Limb (tissue), 2 donors: Measurements from ENCODE around the gene NTM.

ENCODE experiments used
- DNase-seq, 2 donors: peaks; one replicate each; pipeline ENCODE4 v3.0.0-alpha.2; 2016; ENCODE audit errors: extremely low spot score in 2 of 2

NTM gene

GRCh38 chr11:131598305-131598704 is 227.9 kb downstream of the NTM start:
- DNase-seq, result no peak

DNA sequence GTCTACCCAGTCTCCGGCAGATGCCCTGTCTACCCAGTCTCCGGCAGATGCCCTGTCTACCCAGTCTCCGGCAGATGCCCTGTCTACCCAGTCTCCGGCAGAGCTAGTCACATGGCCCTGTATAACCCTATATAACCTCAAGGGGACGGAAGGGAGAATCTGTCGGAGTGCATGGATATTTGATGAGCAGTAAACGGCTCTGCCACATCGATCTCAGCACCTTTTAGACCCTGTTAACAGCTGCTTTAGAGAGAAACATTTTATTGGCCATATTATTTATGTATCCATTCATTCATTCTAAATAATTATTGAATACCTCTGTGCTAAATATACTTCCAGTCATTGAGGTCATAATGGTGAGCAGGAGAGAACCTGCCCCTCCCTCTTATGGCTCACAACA is 228.9 kb downstream of the NTM start:
- DNase-seq, result no peak

GRCh38 chr11:131600628-131601027 is 230.2 kb downstream of the NTM start:
- no peak for DNase-seq

DNA sequence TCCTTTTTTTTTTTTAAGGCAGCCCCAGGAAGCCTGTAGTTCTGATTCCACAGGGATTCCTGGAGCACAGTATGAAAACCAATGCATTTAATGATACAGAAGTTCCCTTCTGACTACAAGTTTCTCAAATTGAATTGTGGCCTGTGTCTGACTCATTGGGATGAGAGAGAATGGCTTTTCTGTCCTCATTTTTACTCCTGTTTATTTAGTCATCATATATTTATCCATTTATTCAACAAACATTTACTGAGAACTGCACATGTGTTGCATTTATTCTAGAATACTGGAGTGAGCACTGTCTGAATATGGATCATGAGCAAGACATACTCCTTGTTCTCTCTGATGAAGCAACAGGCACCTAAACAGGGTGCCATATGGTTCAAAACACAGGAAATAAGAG is 231.2 kb downstream of the NTM start:
- DNase-seq, result no peak

DNA sequence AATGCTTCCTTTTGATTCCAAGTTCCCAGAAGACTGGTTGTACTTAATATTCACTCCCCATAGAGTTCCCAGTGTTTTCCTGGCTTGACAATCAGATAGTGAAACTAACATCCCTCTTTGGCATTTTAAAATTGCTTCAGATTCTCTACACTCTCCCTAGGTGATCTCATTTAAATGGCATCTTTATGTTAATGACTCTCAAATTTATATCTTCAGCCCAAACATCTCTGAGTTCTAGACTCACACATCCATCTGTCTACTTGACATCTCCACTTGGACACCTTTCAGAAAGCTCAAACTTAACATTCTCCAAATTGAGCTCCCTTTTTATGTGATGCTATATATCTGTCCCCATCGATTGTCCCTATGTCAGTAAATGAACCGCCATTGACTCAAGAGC is 232.0 kb downstream of the NTM start:
- no peak for DNase-seq

GRCh38 chr11:131606811-131607335 is 236.5 kb downstream of the NTM start:
- no peak for DNase-seq

- no peak for DNase-seq
These were observed 238.9 kb downstream of the NTM start for GRCh38 chr11:131609337-131609736.

DNA sequence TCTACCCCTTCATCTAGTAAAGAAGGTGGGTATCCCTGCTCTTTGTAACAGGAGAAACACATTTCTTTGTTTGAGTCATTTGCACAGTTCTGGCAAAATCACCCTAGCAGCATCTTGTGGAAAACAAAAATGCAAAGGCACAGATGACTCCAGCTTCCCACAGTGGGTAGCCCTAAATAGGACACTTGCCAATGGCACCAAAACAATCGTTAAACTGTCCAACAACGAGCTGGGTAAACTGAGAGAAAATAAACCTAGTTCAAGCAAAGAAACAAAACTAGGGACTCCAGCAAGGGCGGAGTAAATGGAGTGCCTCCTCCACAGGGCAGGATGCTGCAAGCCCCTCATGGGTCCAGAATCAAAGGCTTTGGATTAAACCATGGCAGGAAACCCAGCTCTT is 239.5 kb downstream of the NTM start:
- no peak for DNase-seq

- no peak for DNase-seq
These were observed 240.9 kb downstream of the NTM start for GRCh38 chr11:131611322-131611721.

DNA sequence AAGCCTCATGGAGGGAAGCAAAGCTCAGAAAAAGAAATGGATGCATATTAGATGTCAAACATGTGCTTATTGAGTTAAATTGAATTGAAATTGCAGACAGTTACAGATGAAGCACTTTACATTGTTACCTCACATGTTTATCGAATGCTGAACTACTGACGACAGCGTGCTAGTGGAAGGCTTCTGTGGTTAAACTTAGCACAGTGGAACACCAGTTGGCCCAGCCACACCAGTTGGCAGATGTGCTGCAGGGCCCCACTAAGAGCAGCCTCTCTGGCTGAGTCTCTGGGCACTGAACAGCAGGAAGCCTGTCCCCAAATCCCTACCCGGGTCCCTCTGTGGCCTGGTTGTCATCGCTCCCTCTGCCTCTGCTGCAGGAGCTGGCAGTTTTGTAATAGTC is 242.1 kb downstream of the NTM start:
- no peak for DNase-seq

- DNase-seq, result peak in 1 of 2 donors; percentile 68
These were observed 244.2 kb downstream of the NTM start for GRCh38 chr11:131614631-131615030.

GRCh38 chr11:131615611-131616010 is 245.2 kb downstream of the NTM start:
- DNase-seq, result no peak

GRCh38 chr11:131616481-131617140 is 246.2 kb downstream of the NTM start:
- no peak for DNase-seq

GRCh38 chr11:131618201-131618600 is 247.8 kb downstream of the NTM start:
- no peak for DNase-seq

- no peak for DNase-seq
These were observed 251.8 kb downstream of the NTM start for GRCh38 chr11:131622193-131622592.

GRCh38 chr11:131624531-131624930 is 254.1 kb downstream of the NTM start:
- no peak for DNase-seq

DNA sequence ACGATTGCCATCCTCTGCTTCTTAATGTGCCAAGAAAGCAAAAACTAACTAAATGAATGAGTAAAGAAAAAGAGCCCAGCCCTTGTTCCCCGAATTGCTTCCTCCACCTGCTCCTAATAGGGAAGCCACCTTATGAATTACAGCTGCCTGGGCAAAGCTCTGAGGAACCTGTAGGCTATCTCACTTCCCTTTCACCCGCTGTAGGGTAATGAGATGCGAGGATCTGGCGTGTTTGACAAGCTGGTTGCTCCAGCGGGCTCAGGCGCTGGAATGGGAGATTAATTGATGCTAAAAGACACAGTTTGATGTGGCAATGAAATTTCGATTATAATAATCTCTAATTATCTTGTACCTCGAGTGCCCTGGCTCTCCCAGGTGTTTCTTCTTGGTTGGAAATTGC is 256.4 kb downstream of the NTM start:
- DNase-seq, result no peak

- no peak for DNase-seq
These were observed 258.3 kb downstream of the NTM start for GRCh38 chr11:131628739-131629138.

DNA sequence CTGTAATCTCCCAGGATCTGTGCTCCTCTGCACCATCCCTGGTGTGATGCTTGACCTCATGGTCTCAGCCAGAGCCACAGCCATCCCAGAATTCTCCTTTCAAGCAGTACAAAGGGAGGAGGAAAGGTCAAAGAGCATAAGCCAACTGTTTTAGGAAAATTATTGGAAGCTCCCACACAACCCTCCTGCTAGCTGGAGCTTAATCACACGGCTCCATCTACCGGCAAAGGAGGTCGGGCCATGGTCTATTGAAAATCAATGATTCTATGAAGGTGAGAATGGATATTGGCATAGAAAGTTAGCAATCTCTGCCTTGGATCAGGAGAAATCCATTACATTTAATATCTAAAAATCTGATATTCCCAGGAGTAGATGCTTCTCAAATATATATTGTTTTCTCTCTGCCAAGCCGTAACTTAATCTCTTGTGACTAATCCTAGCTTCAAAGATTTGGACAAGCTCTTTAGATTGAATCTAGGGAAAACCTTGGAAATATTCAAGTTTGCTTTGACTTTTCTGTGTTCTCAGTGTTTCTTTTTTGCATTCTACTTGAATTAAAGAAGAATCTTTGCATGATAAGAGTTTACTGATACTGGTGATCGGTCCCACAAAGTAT is 259.6 kb downstream of the NTM start:
- peak in 1 of 2 donors; percentile 21 for DNase-seq

DNA sequence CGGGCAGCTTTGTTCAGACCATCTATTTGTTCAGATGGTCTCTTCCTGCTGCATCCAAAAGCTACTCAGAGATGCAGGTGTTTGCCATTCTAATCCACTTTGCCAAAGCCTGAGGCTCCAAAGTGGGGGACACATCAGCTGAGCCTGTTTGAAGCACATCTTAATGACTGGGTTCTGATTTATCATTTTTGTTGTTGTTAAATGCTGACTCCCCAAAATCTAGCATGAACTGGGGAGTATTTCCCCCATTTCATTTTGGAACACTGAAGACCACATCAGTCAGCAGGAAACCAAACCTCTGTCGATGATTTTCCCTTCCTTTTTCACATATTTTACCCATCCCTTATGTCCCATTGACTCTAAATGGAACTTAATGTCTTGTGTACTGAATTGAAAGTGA is 262.6 kb downstream of the NTM start:
- no peak for DNase-seq

- DNase-seq, result no peak
These were observed 263.7 kb downstream of the NTM start for GRCh38 chr11:131633921-131634715.

DNA sequence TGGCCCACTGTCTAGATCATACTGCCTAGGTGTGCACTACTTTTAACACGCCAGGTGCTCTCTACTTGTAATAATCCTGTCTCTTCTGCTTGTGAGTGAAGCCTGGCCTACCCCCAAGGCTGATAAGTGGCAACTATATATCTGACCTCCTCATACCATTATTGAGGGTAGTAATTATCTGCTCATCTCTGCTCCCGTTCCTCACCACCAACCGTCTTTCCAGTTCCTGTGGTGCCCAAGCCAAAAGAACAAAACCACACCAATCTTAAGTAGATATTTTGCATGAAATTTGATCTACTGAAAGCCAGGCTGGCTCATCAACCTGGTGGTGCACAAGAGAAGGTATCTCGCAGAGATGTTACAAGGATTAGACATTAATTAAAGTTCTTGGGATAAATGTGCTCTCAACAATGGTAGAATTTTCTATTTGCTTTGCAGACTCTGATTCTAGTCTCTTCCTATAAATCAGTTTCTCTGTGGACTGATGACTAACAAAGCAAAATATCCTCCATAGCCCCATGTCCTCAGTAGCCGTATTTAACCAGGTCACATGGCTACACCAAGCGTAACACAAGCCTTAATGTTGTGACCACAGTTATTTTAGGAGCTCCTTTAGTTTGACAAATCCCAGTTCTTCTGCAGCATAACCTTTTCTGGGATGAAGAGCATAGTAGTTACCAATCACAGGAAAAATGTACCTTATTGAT is 267.2 kb downstream of the NTM start:
- no peak for DNase-seq
